Nephron progenitor cell (in vitro differentiated cells): ENCODE measurements around the gene CAPN1.

ENCODE experiments used
- DNase-seq: peaks from one replicate; pipeline ENCODE4 v3.0.0; 2021
- H3K27ac Mint-ChIP-seq: 2 replicates; pipeline ENCODE4 v1.8.0; 2021; ENCODE audit warnings: mild to moderate bottlenecking, moderate library complexity, mixed read lengths
- H3K27me3 Mint-ChIP-seq: 2 replicates; pipeline ENCODE4 v1.8.0; 2021; ENCODE audit warnings: mild to moderate bottlenecking, low read depth, mixed read lengths; ENCODE audit not compliant: poor library complexity
- H3K36me3 Mint-ChIP-seq: 2 replicates; pipeline ENCODE4 v1.8.0; 2021; ENCODE audit warnings: low read depth, mixed read lengths
- H3K4me1 Mint-ChIP-seq: 2 replicates; pipeline ENCODE4 v1.8.0; 2021; ENCODE audit warnings: mixed read lengths
- H3K4me3 Mint-ChIP-seq: 2 replicates; pipeline ENCODE4 v1.8.0; 2021; ENCODE audit warnings: mild to moderate bottlenecking, moderate library complexity, mixed read lengths
- H3K9me3 Mint-ChIP-seq: 2 replicates; pipeline ENCODE4 v1.8.0; 2021; ENCODE audit warnings: mild to moderate bottlenecking, moderate library complexity, mixed read lengths
- TF ChIP-seq, protein P1 (sequence below): fragments of 200-600 bp; sonication (generic); IDR thresholded peaks from 2 replicates; pipeline ENCODE4 v1.5.0; 2021; ENCODE audit warnings: antibody characterized with exemption

The CAPN1 gene

DNA sequence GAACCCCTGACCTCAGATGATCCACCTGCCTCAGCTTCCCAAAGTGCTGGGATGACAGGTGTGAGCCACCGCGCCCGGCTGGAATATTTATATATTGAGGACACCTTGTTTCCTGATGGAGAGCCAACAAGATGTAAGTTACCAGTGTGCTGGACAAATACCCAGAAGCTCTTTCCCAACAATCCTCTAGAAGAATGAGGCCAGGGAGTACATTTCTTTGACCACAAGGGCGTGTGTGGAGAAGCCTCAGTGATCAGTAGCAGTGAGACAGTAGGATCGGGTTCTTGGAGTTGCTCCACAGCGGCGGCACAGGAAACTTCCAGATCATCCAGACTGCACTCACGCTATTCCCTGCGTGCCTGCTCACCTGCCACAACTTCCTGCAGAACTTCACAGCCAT, 69.7 kb downstream of the CAPN1 start:
- H3K36me3 Mint-ChIP-seq: no peaks in the 10 kb centered on the region
- peaks cover 34% of the 10 kb centered on the region for H3K27me3 Mint-ChIP-seq

DNA sequence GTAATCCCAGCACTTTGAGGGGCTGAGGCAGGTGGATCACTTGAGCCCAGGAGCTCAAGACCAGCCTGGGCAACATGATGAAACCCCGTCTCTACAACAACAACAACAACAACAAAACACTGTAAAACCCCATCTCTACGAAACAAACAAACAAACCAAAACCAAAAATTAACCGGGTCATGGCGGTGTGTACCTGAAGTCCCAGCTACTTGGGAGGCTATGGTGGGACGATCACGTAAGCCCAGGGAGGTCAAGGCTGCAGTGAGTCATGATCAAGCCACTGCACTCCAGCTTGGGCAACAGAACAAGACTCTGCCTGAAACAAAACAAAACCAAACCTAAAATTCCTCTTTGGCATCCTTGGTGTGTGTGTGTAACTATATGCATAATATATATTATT, 73.0 kb downstream of the CAPN1 start:
- H3K27ac Mint-ChIP-seq: no peak overlapping the region
- peaks cover 43% of the 10 kb centered on the region for H3K27me3 Mint-ChIP-seq
- no peak for DNase-seq
- H3K4me1 Mint-ChIP-seq: no peaks in the 10 kb centered on the region
- no peaks in the 10 kb centered on the region for H3K9me3 Mint-ChIP-seq
- no peak overlapping the region for H3K4me3 Mint-ChIP-seq
- TF ChIP-seq, protein P1, sequence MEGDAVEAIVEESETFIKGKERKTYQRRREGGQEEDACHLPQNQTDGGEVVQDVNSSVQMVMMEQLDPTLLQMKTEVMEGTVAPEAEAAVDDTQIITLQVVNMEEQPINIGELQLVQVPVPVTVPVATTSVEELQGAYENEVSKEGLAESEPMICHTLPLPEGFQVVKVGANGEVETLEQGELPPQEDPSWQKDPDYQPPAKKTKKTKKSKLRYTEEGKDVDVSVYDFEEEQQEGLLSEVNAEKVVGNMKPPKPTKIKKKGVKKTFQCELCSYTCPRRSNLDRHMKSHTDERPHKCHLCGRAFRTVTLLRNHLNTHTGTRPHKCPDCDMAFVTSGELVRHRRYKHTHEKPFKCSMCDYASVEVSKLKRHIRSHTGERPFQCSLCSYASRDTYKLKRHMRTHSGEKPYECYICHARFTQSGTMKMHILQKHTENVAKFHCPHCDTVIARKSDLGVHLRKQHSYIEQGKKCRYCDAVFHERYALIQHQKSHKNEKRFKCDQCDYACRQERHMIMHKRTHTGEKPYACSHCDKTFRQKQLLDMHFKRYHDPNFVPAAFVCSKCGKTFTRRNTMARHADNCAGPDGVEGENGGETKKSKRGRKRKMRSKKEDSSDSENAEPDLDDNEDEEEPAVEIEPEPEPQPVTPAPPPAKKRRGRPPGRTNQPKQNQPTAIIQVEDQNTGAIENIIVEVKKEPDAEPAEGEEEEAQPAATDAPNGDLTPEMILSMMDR: no peak
- no peaks in the 10 kb centered on the region for H3K36me3 Mint-ChIP-seq

More for the DNA sequence above, 69.7 kb downstream of the CAPN1 start:
- no peak overlapping the region for H3K27ac Mint-ChIP-seq
- TF ChIP-seq, protein P1: no peak
- no peak for DNase-seq
- no peaks in the 10 kb centered on the region for H3K9me3 Mint-ChIP-seq
- no peak overlapping the region for H3K4me3 Mint-ChIP-seq
- no peaks in the 10 kb centered on the region for H3K4me1 Mint-ChIP-seq

DNA sequence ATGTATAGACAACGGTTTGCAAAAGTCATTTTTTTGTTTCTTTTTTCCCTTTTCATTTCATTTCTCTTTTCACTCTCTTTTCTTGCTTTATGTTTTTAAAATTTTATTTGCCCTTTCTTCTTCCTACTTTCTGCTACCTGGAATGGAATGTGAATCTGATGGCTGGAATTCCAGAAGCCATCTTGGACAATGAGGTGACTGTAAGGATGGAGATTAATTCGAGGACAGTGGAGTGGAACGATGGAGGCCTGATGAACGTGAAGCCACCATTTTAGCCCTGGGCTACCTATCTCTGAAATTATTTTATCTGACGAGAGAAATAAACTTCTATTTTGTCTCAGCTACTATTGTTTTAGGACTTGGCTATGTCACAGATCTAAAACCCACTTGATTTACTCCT, 77.3 kb downstream of the CAPN1 start:
- TF ChIP-seq, protein P1: no peak
- no peak overlapping the region for H3K27ac Mint-ChIP-seq
- DNase-seq: no peak

DNA sequence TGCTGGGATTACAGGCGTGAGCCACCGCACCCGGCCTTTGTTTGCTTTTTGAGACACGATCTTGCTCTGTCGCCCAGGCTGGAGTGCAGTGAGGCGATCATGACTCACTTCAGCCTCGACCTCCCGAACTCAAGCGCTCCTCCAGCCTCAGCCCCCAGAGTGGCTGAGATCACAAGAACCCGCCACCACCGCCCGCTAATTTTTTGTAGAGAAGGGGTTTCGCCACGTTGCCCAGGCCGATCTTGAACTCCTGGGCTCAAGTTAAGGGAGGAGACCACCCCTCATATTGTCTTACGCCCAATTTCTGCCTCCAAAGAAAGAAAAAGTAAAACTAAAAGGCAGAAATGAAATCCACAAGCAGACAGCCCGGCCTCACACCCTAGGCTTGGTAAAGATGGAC, 78.6 kb downstream of the CAPN1 start:
- Mint-ChIP-seq H3K27me3 (peaks cover 22% of the 10 kb centered on the region), H3K27ac (no peak overlapping the region), H3K36me3 (peaks cover 18% of the 10 kb centered on the region), H3K9me3 (no peaks in the 10 kb centered on the region), H3K4me1 (peaks cover 31% of the 10 kb centered on the region), H3K4me3 (peak overlapping the region; percentile 55)
- TF ChIP-seq, protein P1: no peak
- no peak for DNase-seq

More for the DNA sequence above, 77.3 kb downstream of the CAPN1 start:
- H3K4me3 Mint-ChIP-seq: no peak overlapping the region
- peaks cover 19% of the 10 kb centered on the region for H3K4me1 Mint-ChIP-seq
- H3K36me3 Mint-ChIP-seq: peaks cover 5% of the 10 kb centered on the region
- peaks cover 33% of the 10 kb centered on the region for H3K27me3 Mint-ChIP-seq
- no peaks in the 10 kb centered on the region for H3K9me3 Mint-ChIP-seq

DNA sequence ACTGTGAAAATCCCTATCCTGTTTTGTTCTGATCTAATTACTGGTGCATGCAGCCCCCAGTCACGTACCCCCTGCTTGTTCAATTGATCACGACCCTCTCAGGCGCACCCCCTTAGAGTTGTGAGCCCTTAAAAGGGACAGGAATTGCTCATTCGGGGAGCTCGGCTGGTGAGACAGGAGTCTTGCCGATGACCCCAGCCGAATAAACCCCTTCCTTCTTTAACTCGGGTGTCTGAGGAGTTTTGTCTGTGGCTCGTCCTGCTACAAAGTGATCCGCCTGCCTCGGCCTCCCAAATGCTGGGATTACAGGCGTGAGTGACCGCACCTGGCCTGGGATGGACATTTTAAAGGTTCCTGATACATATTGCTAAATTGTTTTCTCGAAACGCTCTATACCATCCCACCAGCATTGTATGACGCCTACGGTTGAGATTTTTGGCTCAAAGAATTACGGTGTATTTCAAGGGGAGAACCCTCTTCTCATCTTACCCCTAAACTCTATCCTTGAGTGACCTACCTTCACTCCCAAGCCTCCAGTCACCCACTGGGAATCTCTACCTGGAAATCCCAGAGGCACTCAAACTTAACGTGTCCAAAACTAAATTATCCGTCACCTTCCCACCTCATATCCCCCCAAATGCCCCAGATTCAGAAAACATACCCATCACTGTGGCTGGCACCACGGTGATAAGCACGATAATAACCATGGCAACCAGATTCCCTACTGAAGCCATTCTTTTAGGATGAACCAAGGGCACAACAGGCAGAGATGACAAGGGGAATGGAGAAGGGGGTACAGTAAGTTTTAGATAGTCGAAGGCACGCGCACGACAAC, 79.2 kb downstream of the CAPN1 start:
- Mint-ChIP-seq H3K9me3 (no peaks in the 10 kb centered on the region), H3K27ac (peak overlapping the region; percentile 54), H3K36me3 (peaks cover 24% of the 10 kb centered on the region)

More for the DNA sequence above, 79.2 kb downstream of the CAPN1 start:
- H3K4me3 Mint-ChIP-seq: peak overlapping the region; percentile 94
- TF ChIP-seq, protein P1: no peak
- peaks cover 37% of the 10 kb centered on the region for H3K4me1 Mint-ChIP-seq
- H3K27me3 Mint-ChIP-seq: peaks cover 20% of the 10 kb centered on the region
- DNase-seq: no peak
